ENCODE results near the gene PEX19.

The PEX19 gene

DNA sequence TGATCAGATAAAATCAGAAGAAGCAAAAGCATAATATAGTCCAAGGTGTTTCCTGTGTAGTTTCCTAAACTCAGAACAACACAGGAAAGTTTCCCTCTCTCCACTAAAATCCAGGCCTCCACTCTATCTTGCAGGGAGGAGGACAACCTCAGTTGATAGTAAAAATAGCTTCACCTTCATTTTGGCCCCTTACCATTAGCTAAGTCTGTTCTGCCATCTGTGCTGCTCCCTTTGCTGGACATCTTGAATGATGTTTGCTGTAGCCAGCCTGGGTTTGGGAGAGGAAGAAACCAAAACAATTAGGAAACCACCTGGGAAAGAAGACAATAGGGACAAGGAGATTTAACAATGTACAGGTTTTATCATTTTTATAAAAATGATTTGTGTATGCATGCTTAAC is 41.2 kb downstream of the PEX19 start:
- DNase-seq (ENCODE audit: low read depth in 3 of 3, low spot score in 1 of 3), result no peak

DNA sequence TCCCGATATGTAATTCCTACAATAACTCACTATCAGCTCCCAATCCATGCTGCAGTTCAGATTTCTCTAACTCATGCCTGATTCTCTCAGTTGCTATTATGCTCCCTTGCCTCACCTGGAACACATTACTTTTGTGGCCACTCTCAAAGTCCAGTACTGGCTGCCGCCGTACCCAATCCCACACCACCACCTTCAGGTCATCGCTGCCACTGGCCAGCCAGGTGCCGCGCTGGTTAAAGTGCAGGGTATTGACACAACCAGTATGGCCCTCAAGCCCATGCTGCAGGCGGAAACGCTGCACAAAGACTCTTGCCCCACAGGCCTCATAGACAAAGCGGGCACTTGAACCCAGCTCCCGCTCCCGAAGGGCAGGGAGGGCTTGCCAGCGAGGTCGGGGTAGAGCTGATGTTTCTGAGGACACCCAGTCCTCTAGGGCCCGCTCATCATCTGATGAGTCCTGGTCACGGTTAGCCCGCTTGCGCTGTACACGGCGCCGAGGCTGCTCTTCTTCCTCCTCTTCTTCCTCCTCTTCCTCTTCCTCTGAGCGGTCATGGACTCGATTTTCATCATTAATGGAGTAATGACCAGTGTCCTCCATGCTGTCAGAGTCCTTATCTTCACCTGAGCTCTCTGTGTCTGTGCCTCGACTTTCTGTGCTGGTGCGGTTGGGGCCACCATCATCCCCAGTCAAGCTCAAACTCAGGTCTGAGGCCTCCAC is 45.2 kb downstream of the PEX19 start:
- DNase-seq (ENCODE audit: low read depth in 3 of 3, low spot score in 1 of 3), result no peak

DNA sequence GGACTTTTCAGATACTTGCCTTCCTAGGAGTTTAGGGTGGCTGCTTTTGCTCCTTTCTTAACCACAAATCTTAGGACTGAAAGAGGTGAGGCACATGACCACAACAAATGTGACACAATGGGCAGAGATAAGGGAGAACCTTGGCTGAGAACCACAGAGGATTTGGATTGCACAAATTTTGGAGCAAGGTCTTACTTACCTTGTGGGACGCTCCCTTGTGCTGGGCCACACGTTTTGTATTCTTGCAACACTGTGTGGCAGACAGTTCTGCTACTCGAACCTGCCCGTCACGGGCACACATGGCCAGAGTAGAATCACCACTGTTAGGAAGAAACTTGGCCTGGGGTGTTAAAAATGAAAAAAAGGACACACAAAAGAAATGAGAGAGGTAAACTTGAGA is 46.5 kb downstream of the PEX19 start:
- no peak for DNase-seq (ENCODE audit: low read depth in 3 of 3, low spot score in 1 of 3)

DNA sequence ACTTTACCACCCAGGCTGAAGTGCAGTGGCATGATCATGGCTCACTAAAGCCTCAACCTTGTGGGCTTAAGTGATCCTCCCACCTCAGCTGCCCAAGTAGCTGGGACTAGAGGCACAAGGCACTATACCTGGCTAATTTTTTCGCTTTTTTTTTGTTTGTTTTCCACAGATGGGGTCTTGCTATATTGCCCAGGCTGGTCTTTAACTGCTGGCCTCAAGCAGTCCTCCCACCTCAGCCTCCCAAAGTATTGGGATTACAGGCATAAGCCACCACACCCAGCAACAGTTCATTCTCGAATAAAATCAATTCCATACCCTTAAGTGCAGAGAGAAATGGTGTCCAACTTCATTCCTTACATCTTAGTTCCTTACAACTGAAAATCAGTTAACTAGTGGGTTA is 47.4 kb downstream of the PEX19 start:
- DNase-seq (ENCODE audit: low read depth in 3 of 3, low spot score in 1 of 3), result no peak

DNA sequence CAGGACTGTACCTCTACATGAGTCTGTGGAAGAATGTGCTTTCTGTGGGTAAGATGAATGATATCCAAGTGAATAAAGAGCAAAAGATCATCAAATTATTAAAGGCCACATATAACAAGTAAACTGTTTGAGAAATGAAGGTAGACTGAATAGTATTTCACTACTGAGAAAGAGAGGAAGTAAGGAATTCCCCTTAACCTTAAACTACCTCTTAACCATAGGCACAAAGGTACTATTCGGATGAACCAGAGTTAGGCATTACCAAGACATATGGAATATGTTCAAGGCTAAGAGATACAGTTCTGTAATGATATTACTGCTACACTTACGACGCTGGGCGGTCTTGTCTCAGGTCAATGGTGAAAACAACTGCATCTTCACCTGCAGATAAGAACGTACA is 48.1 kb downstream of the PEX19 start:
- no peak for DNase-seq (ENCODE audit: low read depth in 3 of 3, low spot score in 1 of 3)

DNA sequence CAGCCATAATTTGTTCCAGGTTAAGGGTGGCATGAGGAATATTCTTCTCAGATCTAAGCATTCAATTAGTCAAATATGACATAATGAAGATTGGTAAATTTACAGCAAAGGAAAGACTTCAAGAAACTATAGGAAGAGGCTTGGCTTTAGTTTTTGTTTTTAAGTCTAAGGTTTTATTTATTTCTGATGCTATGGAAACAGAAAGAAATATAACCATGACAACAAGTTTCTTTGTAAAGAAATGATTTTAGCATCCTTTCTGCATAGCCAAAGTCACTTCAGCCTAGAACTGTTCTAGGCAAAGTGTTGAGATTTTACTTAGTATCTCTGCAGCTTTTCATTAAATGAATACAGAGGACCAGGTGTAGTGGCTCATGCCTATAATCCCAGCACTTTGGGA is 52.0 kb downstream of the PEX19 start:
- no peak for DNase-seq (ENCODE audit: low read depth in 3 of 3, low spot score in 1 of 3)

DNA sequence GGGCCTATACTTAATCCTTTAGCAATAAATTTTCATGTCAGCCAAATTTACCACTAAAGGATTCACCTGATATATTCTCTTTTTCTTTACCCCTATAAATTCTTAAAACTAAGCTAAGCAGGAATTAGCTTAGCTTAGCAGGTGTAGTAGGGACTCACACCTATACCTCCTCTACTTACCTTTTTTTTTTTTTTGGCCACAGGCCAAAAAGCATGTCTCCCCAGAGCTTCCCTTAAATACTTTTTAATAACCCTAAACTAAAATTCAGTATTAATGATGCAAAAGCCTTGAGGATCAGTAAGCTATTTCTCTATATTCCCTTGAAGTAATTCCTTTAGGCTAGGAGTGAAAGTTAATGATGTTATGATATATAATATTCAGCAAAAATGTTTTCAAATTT is 56.5 kb downstream of the PEX19 start:
- DNase-seq (ENCODE audit: low read depth in 3 of 3, low spot score in 1 of 3), result no peak

DNA sequence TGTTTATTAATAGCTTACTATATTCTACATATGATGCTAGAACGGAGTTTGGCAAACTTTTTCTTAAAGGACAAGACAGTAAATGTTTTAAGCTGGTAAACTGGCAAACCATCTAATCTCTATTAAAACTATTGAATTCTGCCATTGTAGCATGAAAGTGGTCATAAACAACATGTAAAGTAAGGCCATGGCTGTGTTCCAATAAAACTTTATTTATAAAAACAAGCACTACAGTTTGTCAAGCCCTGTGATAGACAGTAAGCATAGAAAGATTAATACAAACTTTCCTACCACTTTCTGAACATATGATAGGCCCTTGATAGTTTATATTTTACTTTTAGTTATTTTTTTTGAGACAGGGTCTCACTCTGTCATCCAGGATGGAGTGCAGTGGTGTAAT is 57.4 kb downstream of the PEX19 start:
- no peak for DNase-seq (ENCODE audit: low read depth in 3 of 3, low spot score in 1 of 3)

DNA sequence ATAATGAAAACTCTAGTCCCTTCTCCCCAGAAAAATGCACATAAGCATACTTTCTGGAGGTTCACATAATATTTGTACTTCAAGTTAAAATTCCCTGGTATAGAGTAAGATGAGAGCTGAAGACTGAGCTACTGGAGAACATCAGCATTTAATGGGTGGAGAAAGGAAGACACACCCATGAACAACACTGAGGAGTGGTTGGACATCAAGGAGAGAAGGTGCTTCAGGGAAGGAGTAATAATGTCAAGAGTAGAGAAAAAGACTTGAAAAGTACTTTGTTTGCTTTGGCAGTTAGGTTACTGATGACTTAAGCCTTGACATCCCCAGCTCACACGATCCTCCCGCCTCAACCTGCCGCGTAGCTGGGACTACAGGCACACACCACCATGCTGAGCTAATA is 57.9 kb downstream of the PEX19 start:
- DNase-seq (ENCODE audit: low read depth in 3 of 3, low spot score in 1 of 3), result no peak

Measured in stimulated activated CD4-positive, alpha-beta T cell treated with anti-CD3 and anti-CD28 coated beads, TNF-alpha, amount 100 ng/mL, for 1 hour (primary cell).